Tibial nerve (tissue), 4 donors: ENCODE measurements around the gene RETREG3. TPM values are rescaled to one million over a fixed set of nuclear protein-coding genes. Genes with fewer than 3 reads are reported as not detected.

Source experiments
- DNase-seq, 2 donors: peaks; one replicate each; pipeline ENCODE4 v3.0.0-alpha.2; 2019; ENCODE audit warnings: low spot score in 2 of 2
- H3K27ac ChIP-seq, 4 donors: fragments of 200-600 bp; sonication (generic) in 3 of 4; one replicate each; pipeline ENCODE4 v1.5.1; 2017 to 2019; ENCODE audit warnings: mild to moderate bottlenecking in 1 of 4
- H3K27me3 ChIP-seq, 2 donors: fragments of 200-600 bp; sonication (generic) in 1 of 2; one replicate each; pipeline versions ENCODE4 v1.5.1 to v1.6.0; 2017 to 2019
- H3K36me3 ChIP-seq, 3 donors: fragments of 200-600 bp; sonication (generic); one replicate each; pipeline ENCODE4 v1.5.1; 2018 to 2019
- H3K4me1 ChIP-seq, 4 donors: fragments of 200-600 bp; sonication (generic) in 3 of 4; one replicate each; pipeline ENCODE4 v1.5.1; 2017 to 2019
- H3K4me3 ChIP-seq, 4 donors: fragments of 200-600 bp; sonication (generic) in 3 of 4; one replicate each; pipeline ENCODE4 v1.5.1; 2017 to 2019; ENCODE audit warnings: mild to moderate bottlenecking in 1 of 4, moderate library complexity in 1 of 4
- H3K9me3 ChIP-seq, 4 donors: fragments of 200-600 bp; sonication (generic) in 3 of 4; one replicate each; pipeline ENCODE4 v1.5.1; 2017 to 2019
- EP300 ChIP-seq, 2 donors: sonication (generic); formaldehyde crosslinking; IDR thresholded peaks; one replicate each; pipeline ENCODE4 v1.6.1; 2017; ENCODE audit warnings: antibody characterized with exemption in 2 of 2, mild to moderate bottlenecking in 1 of 2
- POLR2A ChIP-seq, 2 donors: fragments of 450-650 bp; IDR thresholded peaks; one replicate each; pipeline ENCODE4 v1.6.1; 2017; ENCODE audit warnings: antibody characterized with exemption in 2 of 2, mild to moderate bottlenecking in 2 of 2, moderate library complexity in 2 of 2
- WGBS, 2 donors: methylation state at CpG; one replicate each; pipeline ENCODE4 v1.1.5; 2018; 5-methylcytosine and 5-hydroxymethylcytosine counted together
- total RNA-seq, 4 donors: library from RNA; depleted of rRNA; stranded (reverse); fragments of >200 nt; gene quantifications; one replicate each; pipeline ENCODE4 v1.1.0, GENCODE V29; 2016
- TF ChIP-seq, protein P1 (sequence below), 5 experiments: fragments of 200-600 bp in 3 of 5; fragments of 450-650 bp in 2 of 5; sonication (generic) in 3 of 5; IDR thresholded peaks; one replicate each; pipeline ENCODE4 v1.5.1; 2016 to 2019; ENCODE audit warnings: antibody characterized with exemption in 5 of 5, mild to moderate bottlenecking in 3 of 5, moderate library complexity in 2 of 5

The RETREG3 gene
- total RNA-seq, 4 donors from 2014 or later: 43.1 to 61.8 (median 57.7) TPM

DNA sequence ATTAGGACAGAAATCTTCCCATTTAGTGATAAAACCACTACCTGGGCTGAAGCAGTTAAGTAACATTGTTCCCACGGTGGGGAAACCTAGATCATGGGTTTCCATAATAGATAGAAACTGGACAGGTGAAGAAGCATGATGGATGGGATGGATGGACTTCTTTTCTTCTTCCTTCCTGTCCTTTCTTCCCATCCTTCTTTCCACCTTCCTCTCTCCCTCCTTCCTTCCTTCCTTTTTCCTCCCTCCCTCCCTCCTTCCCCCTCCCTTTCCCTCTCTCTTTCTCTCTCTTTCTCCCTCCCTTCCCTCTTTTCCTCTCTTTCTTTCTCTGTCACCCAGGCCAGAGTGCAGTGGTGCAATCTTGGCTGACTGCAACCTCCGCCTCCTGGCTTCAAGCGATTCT is 34.7 kb downstream of the RETREG3 start:
- no peak for DNase-seq
- no peaks in the 10 kb centered on the region for H3K27me3 ChIP-seq
- H3K4me1 ChIP-seq: peaks cover 0 to 28% (median 12%) of the 10 kb centered on the region in 4 donors
- WGBS, 2 donors: 79 to 81% methylated on average over 3 of the region's 3 CpGs
- no peak for TF ChIP-seq EP300 (IDR thresholded peaks at IDR 0.05)
- TF ChIP-seq, protein P1, sequence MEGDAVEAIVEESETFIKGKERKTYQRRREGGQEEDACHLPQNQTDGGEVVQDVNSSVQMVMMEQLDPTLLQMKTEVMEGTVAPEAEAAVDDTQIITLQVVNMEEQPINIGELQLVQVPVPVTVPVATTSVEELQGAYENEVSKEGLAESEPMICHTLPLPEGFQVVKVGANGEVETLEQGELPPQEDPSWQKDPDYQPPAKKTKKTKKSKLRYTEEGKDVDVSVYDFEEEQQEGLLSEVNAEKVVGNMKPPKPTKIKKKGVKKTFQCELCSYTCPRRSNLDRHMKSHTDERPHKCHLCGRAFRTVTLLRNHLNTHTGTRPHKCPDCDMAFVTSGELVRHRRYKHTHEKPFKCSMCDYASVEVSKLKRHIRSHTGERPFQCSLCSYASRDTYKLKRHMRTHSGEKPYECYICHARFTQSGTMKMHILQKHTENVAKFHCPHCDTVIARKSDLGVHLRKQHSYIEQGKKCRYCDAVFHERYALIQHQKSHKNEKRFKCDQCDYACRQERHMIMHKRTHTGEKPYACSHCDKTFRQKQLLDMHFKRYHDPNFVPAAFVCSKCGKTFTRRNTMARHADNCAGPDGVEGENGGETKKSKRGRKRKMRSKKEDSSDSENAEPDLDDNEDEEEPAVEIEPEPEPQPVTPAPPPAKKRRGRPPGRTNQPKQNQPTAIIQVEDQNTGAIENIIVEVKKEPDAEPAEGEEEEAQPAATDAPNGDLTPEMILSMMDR (IDR thresholded peaks at IDR 0.05): no peak
- TF ChIP-seq POLR2A (IDR thresholded peaks at IDR 0.05): no peak
- H3K27ac ChIP-seq: no peak overlapping the region
- H3K9me3 ChIP-seq: no peaks in the 10 kb centered on the region
- peaks cover 2 to 65% (median 14%) of the 10 kb centered on the region in 3 donors for H3K36me3 ChIP-seq
- no peak overlapping the region for H3K4me3 ChIP-seq

DNA sequence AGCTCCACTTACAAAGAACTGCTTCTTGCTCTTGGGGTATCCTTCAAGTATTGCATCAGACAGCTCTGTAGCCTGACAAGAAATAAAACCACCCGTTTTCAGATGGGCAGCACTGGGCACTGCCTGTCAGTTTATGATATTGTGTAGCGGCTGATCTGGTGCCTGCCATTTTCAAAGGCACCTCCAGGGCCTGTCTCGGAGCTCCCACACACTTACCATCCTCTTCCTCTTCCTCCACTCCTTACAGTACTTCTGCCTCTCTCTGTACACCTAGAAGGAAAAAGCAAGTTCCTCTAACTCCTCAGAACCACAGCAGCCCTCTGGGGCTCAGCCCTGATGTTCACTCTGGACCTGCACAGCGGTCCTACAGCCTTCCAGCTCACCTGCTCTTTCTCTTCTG is 36.1 kb downstream of the RETREG3 start:
- DNase-seq: no peak
- 81 to 83% methylated on average over 4 of the region's 4 CpGs for WGBS, 2 donors
- Histone ChIP-seq H3K36me3 (peaks cover 2 to 74% (median 24%) of the 10 kb centered on the region in 3 donors), H3K27me3 (no peaks in the 10 kb centered on the region), H3K4me3 (no peak overlapping the region), H3K9me3 (no peaks in the 10 kb centered on the region), H3K27ac (no peak overlapping the region), H3K4me1 (peaks cover 0 to 24% (median 12%) of the 10 kb centered on the region in 4 donors)
- TF ChIP-seq EP300 (IDR thresholded peaks at IDR 0.05) (no peak), POLR2A (IDR thresholded peaks at IDR 0.05) (no peak)
- TF ChIP-seq, protein P1 (IDR thresholded peaks at IDR 0.05): no peak

DNA sequence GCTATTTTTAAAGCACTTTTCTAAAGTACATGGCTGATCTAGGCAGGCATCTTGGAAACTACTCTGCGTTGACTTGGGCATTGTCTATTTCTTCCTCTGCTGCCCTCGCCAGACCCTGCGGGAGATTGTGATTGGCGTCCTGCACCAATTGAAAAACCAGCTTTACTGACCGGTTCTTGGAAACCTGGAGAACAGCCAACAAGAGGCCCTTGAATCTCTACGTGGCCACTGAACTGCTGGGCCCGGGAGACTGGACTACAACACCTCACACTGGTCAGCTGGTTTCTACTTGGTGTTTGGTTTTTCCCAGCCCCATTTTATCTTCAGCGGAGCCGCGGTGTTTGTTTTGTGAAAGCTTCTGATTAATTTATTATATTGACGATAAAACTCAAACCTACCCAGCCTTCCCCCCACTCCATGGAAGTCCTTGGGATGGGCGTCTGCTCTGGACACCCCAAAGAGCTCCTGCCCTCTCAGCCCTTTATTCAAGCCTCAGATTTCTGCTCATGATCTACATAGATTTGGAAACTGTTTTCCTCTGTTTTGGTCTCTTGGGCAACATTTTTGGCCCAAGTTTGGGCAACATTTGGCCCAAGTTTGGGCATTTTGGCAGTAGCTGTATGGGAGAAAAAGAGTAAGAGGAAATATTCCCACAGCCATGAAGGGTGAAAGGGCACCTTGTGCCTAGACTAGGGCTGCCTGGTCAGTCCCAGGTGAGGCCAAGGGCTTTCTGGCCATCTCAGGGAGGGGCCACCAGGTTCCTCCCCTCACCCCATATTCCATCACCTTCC is 37.5 kb downstream of the RETREG3 start:
- Histone ChIP-seq H3K27me3 (no peaks in the 10 kb centered on the region), H3K4me3 (no peak overlapping the region), H3K4me1 (peaks cover 0 to 25% (median 13%) of the 10 kb centered on the region in 4 donors), H3K36me3 (peaks cover 2 to 74% (median 24%) of the 10 kb centered on the region in 3 donors), H3K9me3 (no peaks in the 10 kb centered on the region), H3K27ac (no peak overlapping the region)
- TF ChIP-seq, protein P1 (IDR thresholded peaks at IDR 0.05): no peak
- TF ChIP-seq EP300 (IDR thresholded peaks at IDR 0.05) (no peak), POLR2A (IDR thresholded peaks at IDR 0.05) (no peak)
- 72 to 76% methylated on average over 12 of the region's 12 CpGs for WGBS, 2 donors
- no peak for DNase-seq

DNA sequence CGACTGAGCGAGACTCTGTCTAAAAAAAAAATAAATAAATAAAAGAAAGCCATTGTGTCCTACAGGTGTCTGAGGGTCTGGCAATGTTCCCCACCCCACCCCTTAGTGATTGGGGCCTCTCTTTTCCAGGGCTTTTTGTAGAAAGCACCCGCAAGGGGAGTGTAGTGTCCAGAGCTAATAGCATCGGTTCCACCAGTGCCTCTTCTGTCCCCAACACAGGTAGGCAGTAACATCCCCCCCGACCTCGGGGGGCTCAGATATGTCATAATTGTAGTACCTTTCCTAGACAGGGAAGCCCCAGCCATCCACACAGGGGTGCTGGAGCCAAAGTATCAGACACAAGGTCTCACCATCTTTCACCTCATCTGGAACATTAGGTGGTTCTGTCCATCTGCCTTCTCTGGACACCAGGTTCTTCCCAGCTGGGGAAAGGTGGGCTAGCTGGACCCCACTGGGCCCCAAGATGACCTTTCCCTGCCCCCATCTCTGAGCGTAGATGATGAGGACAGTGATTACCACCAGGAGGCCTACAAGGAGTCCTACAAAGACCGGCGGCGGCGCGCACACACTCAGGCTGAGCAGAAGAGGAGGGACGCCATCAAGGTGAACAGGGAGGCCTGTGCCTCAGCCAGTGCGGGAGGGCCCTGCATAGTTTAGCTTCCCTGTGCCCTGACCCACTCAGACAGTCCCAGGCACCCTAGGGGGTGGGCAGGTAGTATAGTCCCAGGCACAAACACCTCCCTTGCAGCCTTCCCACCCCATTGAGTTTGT is 40.6 kb downstream of the RETREG3 start:
- Histone ChIP-seq H3K27ac (peak overlapping the region in 3 of 4 donors; percentile 93 to 96 (median 96)), H3K4me3 (no peak overlapping the region), H3K27me3 (no peaks in the 10 kb centered on the region), H3K4me1 (peaks cover 0 to 46% (median 26%) of the 10 kb centered on the region in 4 donors), H3K9me3 (no peaks in the 10 kb centered on the region), H3K36me3 (peaks cover 2 to 78% (median 33%) of the 10 kb centered on the region in 3 donors)
- DNase-seq: no peak
- TF ChIP-seq POLR2A (IDR thresholded peaks at IDR 0.05) (no peak), EP300 (IDR thresholded peaks at IDR 0.05) (no peak)
- TF ChIP-seq, protein P1 (IDR thresholded peaks at IDR 0.05): no peak
- WGBS, 2 donors: 89 to 90% methylated on average over 14 of the region's 14 CpGs
